Measurements from ENCODE around the gene CEBPE. TPM values are rescaled to one million over a fixed set of nuclear protein-coding genes. Genes with fewer than 3 reads are reported as not detected.

The CEBPE gene
- total and polyA plus RNA-seq, 2 donors (not counting 1 experiment from before 2014, with no cell fraction given), result 0.37 to 0.45 TPM

- Mint-ChIP-seq H3K4me1 (no peaks in the 10 kb centered on the region), H3K4me3 (no peak overlapping the region), H3K27ac (no peak overlapping the region), H3K27me3 (no peaks in the 10 kb centered on the region), H3K9me3 (ENCODE audit: insufficient read depth) (no peaks in the 10 kb centered on the region)
- ChIA-PET POLR2A (no interaction called here), CTCF (interaction anchor here (0.8 to 1.7 kb wide), 4 partner anchors 8 to 100 kb away, joined by 3 to 7 read pairs (median 3); no protein-coding TSS in a partner anchor)
- Histone ChIP-seq H3K4me3 (ENCODE audit: control extremely low read depth in 1 of 5, extremely low read depth in 1 of 5, insufficient read depth in 1 of 5, low read depth in 2 of 5, low read length in 4 of 5) (no peak overlapping the region), H4K20me1 (ENCODE audit: control insufficient read depth, insufficient read depth, low read length, poor library complexity, severe bottlenecking) (peaks cover 56% of the 10 kb centered on the region), H3K4me2 (replicated peaks; ENCODE audit: low read depth, low read length, poor library complexity, severe bottlenecking) (no peak overlapping the region), H3K9me3 (ENCODE audit: control extremely low read depth in 1 of 3, control insufficient read depth in 2 of 3, insufficient read depth in 1 of 3, low read length in 2 of 3) (no peaks in the 10 kb centered on the region), H3K9ac (ENCODE audit: low read length) (no peak overlapping the region), H3K27me3 (replicated peaks in 1 of 4; ENCODE audit: control extremely low read depth in 1 of 4, control insufficient read depth in 3 of 4, insufficient read depth in 4 of 4, low read length in 3 of 4) (no peaks in the 10 kb centered on the region), H3K36me3 (replicated peaks in 1 of 2; ENCODE audit: control extremely low read depth in 1 of 2, control insufficient read depth in 1 of 2, extremely low read depth in 1 of 2, insufficient read depth in 2 of 2, low read length in 1 of 2) (peaks cover 10 to 84% of the 10 kb centered on the region in 2 experiments), H3K4me1 (ENCODE audit: control insufficient read depth in 2 of 2, insufficient read depth in 2 of 2, low read length in 2 of 2) (no peaks in the 10 kb centered on the region), H3K79me2 (ENCODE audit: control insufficient read depth, insufficient read depth, low read length) (peaks cover 45% of the 10 kb centered on the region), H2AFZ (ENCODE audit: insufficient read depth, low read depth, low read length, poor library complexity, severe bottlenecking) (no peak overlapping the region), H3K27ac (ENCODE audit: low read length in 2 of 2) (no peak overlapping the region)
- ATAC-seq (ENCODE audit: low read depth), result no peak
- intact Hi-C loops (cut with micrococcal nuclease), result no loop called here
- WGBS (ENCODE audit: insufficient coverage), result no CpG with 5 or more reads among the region's 1 CpG
- no peak for DNase-seq
- TF ChIP-seq CTCF (IDR thresholded peaks at IDR 0.05) (no peak), EZH2 (IDR thresholded peaks at IDR 0.05; ENCODE audit: borderline replicate concordance, insufficient read depth, low read depth, low read length, poor library complexity, severe bottlenecking) (no peak)
Observed at GRCh38 chr14:23086565-23086964, 32.5 kb downstream of the CEBPE start.

GRCh38 chr14:23085458-23085857, 33.6 kb downstream of the CEBPE start:
- Histone ChIP-seq H3K27ac (ENCODE audit: low read length in 2 of 2) (no peak overlapping the region), H2AFZ (ENCODE audit: insufficient read depth, low read depth, low read length, poor library complexity, severe bottlenecking) (no peak overlapping the region), H3K79me2 (ENCODE audit: control insufficient read depth, insufficient read depth, low read length) (peaks cover 34% of the 10 kb centered on the region), H3K36me3 (replicated peaks in 1 of 2; ENCODE audit: control extremely low read depth in 1 of 2, control insufficient read depth in 1 of 2, extremely low read depth in 1 of 2, insufficient read depth in 2 of 2, low read length in 1 of 2) (peaks cover 12 to 85% of the 10 kb centered on the region in 2 experiments), H3K4me1 (ENCODE audit: control insufficient read depth in 2 of 2, insufficient read depth in 2 of 2, low read length in 2 of 2) (no peaks in the 10 kb centered on the region), H3K27me3 (replicated peaks in 1 of 4; ENCODE audit: control extremely low read depth in 1 of 4, control insufficient read depth in 3 of 4, insufficient read depth in 4 of 4, low read length in 3 of 4) (no peaks in the 10 kb centered on the region), H4K20me1 (ENCODE audit: control insufficient read depth, insufficient read depth, low read length, poor library complexity, severe bottlenecking) (peaks cover 54% of the 10 kb centered on the region), H3K9me3 (ENCODE audit: control extremely low read depth in 1 of 3, control insufficient read depth in 2 of 3, insufficient read depth in 1 of 3, low read length in 2 of 3) (no peaks in the 10 kb centered on the region), H3K4me2 (replicated peaks; ENCODE audit: low read depth, low read length, poor library complexity, severe bottlenecking) (no peak overlapping the region), H3K9ac (ENCODE audit: low read length) (no peak overlapping the region), H3K4me3 (ENCODE audit: control extremely low read depth in 1 of 5, extremely low read depth in 1 of 5, insufficient read depth in 1 of 5, low read depth in 2 of 5, low read length in 4 of 5) (no peak overlapping the region)
- CTCF ChIA-PET, result interaction anchor here (0.8 to 1.7 kb wide), 3 partner anchors 7 to 99 kb away, joined by 3 to 7 read pairs (median 3); no protein-coding TSS in a partner anchor
- 100% methylated on average over 1 of the region's 3 CpGs for WGBS (ENCODE audit: insufficient coverage)
- ATAC-seq (ENCODE audit: low read depth) (no peak), DNase-seq (no peak)
- no peak for TF ChIP-seq EZH2 (IDR thresholded peaks at IDR 0.05; ENCODE audit: borderline replicate concordance, insufficient read depth, low read depth, low read length, poor library complexity, severe bottlenecking)
- TF ChIP-seq CTCF (IDR thresholded peaks at IDR 0.05), result no peak
- no peaks in the 10 kb centered on the region for H3K4me1 Mint-ChIP-seq
- POLR2A ChIA-PET, result no interaction called here
- intact Hi-C loops (cut with micrococcal nuclease), result no loop called here
- H3K4me3 Mint-ChIP-seq, result no peak overlapping the region
- no peaks in the 10 kb centered on the region for H3K9me3 Mint-ChIP-seq (ENCODE audit: insufficient read depth)
- no peak overlapping the region for H3K27ac Mint-ChIP-seq
- no peaks in the 10 kb centered on the region for H3K27me3 Mint-ChIP-seq

All from B cell (primary cell).